ENCODE data around the gene ID1.
"Not testable (repeated sequence)": the region's sequence is repeated elsewhere in the genome, so short reads cannot be mapped to it uniquely, and the experiment has no call there.

The ID1 gene

DNA sequence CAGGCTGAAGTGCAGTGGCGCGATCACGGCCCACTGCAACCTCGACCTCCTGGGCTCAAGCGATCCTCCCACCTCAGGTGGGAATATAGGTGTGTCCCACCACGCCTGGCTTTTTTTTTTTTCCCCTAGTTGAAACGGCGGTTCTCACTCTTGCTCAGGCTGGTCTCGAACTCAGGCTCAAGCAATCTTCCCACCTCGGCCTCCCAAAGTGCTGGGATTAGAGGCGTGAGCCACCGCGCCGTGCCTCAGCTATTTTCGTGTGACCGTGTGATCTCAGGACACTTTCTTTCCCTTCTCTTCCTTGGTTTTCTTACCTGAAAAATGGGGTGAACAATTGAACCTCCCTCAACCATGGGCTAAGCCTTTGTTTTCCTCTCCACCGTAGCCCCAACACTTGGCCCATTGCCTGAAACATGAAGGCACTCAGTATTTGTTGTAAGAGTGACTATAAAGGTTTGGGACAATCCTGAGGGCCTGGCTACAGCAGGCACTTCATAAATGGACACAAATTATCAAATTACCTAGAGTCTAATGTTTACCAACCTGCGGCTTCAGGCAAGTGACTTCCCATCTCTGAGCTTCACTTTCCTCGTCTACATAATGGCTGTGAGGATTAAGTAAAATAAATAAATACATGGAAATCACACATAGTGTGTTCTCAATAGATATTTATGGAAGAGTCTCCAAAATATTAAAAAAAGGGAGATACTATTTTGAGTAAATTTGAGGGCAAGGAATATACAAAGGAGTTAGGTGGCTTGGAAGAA lies 31.4 kb upstream of the ID1 start:
- peak; percentile 97 for DNase-seq

DNA sequence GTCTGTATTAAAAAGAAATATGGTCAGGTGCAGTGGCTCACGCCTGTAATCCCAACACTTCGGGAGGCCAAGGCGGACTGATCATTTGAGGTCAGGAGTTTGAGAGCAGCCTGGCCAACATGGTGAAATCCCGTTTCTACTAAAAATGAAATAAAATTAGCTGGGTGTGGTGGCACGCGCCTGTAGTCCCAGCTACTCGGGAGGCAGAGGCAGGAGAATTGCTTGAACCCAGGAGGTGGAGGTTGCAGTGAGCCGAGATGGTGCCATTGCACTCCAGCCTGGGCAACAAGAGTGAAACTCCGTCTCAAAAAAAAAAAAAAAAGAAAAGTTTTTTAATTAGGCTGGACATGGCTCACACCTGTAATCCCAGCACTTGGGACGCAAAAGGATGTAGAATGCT lies 30.1 kb upstream of the ID1 start:
- not testable (repeated sequence) for DNase-seq

DNA sequence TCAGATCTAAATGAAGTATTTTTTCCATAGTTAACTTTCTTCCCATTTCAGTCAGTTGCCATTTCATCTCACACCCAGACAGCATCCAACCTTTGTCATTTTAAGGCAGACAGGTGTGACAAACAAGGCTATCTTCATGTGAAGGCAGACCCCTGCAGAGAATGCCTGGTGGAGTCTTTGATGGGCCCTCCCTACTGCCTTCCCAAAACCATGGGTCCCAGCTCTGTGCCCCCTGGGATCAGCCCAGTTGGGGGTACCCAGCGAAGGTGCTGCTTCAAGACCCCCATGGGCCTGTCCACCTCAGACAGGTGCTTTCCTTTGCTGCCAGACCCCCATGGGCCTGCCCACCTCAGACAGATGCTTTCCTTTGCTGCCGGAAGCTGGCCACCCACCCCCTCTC lies 28.3 kb upstream of the ID1 start:
- no peak for DNase-seq

DNA sequence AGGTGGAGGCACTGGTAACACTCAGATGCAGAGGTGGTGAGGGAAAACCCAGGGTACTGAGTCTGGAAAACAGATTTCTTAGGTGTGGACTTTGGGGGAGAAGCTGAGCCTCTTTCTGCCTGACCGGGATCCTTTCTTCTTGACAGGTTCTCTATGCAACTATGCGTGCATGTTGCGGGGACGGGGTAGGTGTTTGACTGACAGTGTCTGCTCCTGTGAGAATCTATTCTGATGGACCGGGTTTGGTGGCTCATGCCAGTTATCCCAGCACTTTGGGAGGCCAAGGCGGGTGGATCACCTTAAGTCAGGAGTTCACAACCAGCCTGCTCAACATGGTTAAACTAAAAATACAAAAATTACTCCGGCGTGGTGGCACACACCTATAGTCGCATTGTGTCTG lies 27.9 kb upstream of the ID1 start:
- no peak for DNase-seq

DNA sequence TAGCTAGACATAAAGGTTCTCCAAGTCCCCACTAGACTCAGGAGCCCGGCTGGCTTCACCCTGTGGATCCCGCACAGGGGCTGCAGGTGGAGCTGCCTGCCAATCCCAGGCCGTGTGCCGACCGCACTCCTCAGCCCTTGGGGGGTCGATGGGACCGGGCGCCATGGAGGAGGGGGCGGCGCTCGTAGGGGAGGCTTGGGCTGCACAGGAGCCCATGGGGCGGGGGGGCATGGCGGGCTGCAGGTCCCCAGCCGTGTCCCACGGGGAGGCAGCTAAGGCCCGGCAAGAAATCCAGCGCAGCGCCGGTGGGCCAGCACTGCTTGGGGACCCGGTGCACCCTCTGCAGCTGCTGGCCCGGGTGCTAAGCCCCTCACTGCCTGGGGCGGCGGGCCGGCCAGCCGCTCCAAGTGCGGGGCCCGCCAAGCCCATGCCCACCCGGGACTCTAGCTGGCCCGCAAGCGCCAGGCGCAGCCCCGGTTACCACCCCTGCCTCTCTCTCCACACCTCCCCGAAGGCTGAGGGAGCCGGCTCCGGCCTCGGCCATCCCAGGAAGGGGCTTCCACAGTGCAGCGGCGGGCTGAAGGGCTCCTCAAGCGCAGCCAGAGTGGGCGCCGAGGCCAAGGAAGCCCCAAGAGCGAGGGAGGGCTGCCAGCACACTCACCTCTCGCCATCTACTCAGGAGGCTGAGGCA lies 26.5 kb upstream of the ID1 start:
- DNase-seq: no peak

DNA sequence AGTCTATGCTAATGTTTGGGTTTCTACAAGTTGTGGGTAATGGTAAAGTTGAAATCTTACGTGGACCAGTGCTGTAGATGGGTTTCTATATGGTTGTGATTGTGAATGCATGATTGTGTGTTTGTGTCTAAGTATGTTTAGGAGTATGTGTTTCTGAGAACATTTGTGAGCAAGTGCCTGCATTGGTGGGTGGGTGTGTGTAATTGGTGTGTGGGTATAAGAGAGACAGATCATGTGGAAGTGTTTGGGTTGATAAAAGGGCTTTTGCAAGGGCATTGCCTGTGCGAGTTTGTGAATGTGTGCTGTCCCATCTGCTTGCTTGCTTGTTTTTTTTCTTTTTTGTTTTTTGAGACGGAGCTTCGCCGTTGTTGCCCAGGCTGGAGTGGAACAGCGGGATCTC lies 25.8 kb upstream of the ID1 start:
- DNase-seq: no peak

DNA sequence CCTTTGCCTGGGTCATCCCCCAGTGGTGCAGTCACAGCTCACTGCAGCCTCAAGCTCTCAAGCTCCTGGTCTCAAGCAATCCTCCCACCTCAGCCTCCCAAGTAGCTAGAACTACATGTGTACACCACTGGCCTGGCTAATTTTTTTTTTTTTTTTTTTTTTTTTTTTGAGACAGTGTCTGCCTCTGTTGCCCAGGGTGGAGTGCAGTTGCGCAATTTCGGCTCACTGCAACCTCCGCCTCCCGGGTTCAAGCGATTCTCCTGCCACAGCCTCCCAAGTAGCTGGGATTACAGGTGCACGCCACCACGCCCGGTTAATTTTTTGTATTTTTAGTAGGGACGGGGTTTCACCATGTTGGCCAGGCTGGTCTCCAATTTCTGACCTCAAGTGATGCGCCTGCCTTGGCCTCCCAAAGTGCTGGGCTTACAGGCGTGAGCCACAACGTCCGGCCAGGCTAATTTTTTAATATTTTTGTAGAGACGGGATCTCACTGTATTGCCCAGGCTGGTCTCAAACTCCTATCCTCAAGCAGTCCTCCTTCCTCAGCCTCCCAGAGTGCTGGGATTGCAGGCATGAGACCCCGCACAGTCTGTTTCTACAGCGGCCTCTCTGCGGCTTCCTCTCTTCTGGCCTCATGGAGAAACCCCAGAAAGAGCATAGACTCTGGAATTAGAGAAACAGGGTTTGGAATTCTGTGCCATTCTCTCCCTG lies 25.0 kb upstream of the ID1 start:
- not testable (repeated sequence) for DNase-seq

DNA sequence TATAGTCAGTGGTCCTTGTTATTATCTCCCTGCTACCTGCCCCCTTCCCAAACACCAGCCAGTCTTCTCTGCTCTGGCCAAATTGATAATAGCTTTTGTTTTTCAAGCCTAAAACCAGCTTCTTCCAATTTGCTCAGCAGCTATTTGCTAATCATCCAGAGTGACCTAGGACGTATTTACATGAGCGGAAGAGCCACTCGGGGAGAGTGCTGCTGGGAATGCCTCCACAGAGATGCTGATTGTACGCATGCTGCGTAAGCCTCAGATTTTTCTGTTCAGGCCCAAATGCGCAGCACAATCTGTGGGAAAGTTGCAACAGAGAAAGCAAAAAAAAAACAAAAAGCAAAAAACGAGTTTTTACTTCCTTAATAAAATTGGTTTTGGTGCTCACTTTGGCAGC lies 24.4 kb upstream of the ID1 start:
- DNase-seq: no peak

DNA sequence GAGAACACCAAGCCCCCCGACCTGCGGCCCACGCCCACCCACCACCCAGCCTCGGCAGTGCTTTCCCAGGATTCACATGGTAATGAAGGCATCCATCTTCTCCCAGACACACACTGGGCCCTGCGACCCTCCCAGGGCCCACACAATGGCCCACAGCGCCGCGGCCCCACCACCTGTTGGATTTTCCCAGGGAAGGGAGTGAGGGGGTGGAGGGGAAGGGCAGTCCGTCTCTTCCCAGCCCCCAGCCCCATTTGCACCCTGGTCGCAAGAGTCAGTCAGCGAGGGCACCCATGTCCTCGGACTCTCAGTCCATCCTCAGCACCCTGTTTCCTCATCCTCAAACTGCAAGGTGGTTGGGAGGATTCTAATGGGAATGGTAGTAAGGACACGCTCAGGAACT lies 23.7 kb upstream of the ID1 start:
- no peak for DNase-seq

DNA sequence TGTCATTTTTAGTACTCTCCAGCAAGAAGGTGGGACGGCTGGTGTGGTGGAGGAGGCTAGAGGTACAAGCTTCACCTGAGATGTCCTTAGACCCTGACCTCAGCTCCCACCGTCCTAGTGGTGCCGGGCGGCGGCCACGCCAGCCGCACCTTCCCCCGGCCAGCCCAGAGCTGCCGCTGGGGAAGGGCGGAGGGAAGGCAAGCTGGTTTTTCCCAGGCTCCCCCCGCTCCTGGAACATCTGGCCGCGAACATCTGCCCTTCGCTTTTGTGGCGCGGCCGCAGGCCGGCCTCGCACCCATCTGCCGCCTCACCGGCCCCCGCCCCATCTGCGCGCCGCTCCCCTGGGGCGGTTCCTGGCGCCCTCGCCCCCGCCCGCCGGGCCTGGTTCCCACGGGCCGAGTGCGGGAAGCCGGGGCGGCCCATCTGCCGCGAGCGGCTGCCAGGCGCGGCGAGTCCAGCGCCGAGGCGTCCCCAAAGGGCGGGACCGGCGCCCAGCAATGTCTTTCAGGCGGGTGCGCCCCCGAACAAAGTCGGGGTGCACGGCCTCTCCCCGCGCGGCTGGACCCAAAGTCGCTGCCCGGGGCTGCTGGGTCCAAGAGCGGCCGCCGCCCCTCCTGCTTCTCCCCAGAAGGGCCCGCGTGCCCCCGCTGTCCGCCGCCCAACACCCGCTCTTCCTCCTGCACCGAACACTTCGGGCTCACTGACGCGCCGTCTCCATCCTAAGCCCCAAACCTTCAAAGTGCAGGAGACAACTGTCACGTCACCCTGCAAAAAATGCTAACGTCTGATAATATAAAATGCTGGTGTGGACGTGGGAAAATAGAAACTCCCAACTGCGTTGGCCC lies 17.3 kb upstream of the ID1 start:
- DNase-seq: no peak

DNA sequence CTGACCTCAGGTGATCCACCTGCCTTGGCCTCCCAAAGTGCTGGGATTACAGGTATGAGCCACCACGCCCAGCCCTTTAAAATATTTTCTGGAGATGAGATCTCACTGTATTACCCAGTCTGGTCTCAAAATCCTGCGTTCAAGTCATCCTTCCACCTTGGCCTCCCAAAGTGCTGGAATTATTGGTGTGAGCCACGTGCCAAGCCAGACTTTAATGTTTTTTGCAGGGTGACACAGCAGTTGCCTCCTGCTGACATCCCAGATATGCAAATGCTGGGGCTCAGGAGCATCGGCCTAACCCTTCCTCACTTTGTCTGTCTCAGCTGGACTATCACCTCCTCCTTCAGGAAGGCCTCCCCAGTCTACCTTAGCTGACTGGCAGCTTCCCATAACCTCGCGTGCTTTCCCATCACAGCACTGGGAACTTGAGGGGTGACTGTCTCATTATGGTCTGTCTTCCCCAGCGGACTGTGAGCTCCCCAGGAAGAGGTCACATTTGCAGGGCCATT lies 14.3 kb upstream of the ID1 start:
- DNase-seq: no peak

DNA sequence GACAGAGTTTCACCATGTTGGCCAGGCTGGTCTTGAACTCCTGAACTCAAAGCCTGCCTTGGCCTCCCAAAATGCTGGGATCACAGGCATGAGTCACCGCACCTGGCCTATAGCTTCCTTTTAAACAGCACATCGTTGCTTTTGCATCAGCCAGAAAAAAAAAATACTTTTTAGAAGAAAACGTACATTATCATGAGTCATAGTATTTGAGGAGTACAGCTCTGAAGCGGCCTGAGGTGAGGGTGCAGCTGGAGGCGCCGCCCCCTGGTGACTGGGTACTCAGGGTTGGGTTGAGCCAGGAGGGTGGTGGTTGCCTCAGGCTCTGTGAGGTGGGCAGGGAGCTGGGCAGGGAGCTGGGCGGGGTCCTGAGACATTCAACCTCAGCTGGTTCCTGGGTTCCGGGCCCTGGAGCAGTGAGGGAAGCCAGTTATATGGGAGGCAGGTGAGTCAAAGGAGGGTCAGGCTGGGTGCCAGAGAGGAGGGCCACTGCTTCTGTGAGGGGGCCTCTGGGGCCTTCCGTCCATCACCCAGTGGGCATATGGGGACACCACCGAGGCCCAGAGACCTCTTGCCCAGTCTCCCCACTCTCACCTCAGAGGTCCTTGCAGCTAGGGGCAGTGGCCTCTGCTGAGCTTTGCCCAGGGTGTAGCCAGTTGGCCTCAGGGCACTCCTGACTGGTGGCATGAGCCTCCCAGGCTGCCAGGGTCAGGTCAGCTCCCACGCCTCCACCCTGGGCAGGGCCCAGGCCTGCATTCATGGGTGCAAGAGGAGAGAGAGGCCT lies 11.7 kb upstream of the ID1 start:
- peak; percentile 28 for DNase-seq

DNA sequence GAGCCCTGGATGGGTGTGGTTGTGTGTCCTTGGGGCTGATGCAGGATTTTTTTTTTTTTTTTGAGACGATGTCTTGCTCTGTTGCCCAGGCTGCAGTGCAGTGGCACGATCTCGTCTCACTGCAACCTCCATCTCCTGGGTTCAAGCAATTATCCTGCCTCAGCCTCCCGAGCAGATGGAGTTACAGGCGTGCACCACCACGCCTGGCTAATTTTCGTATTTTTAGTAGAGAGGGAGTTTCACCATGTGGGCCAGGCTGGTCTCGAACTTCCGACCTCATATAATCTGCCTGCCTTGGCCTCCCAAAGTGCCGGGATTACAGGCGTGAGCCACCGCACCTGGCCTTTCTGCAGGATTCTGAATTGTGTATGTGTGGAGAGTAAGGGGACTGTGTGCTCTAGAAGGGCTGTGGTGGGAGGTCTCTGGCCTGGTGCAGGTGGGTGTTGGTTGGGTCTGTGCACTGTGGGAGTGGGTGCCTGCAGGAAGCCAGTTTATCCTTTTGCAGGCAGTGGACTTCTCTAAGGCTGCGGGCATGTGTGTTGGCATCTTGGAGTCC lies 11.0 kb upstream of the ID1 start:
- DNase-seq: no peak

DNA sequence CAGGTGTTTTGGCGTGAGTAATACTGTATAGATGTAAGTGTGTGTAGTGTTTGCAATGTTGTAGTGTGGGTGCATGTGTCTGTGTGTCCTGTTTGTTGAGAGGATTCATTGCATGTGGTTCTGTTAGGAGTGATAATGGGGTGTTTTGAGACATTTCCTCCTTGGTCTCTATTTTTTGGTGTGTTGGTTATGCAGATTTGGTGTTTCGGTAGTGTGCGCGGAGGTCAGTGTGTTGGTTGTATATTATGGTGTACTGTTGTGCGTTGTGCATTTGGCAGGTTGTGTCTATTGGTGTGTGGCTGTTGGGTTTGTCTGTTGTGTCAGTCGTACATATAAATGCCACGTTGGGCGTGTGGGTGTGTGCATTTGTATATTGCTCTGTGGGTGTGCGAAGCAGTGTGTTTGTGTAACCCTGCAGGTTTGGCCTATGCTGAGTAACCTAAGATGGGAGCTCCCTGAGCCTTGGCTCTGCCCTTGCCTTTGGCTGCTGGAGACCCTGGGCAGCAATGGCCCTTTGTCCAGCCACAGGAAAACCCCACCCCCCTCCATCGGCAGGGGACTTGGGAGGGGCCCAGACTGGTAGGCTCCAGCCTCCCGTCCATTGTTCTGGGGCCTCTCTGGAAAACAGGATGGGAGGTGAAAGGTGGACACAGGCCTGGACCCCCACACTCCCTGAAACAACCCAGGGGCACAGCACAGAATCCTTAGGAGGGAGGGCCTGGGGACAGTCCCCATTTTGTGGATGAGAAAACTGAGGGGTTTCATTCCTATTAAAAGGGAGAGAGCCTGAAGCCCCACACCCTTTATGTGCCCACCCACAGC lies 10.3 kb upstream of the ID1 start:
- no peak for DNase-seq

DNA sequence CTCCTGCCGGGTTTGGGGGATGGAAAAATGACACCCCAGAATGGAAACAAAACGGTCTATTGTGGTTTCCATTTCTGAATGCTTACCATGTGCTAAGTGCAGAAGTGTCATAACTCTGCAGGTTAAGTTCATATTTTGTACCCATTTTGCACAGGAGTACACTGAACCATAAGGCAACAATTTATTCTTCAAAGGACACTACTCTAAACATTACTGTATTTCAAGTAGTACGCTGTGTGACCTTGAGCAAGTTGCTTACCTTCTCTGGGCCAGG lies 9.8 kb upstream of the ID1 start:
- no peak for DNase-seq

DNA sequence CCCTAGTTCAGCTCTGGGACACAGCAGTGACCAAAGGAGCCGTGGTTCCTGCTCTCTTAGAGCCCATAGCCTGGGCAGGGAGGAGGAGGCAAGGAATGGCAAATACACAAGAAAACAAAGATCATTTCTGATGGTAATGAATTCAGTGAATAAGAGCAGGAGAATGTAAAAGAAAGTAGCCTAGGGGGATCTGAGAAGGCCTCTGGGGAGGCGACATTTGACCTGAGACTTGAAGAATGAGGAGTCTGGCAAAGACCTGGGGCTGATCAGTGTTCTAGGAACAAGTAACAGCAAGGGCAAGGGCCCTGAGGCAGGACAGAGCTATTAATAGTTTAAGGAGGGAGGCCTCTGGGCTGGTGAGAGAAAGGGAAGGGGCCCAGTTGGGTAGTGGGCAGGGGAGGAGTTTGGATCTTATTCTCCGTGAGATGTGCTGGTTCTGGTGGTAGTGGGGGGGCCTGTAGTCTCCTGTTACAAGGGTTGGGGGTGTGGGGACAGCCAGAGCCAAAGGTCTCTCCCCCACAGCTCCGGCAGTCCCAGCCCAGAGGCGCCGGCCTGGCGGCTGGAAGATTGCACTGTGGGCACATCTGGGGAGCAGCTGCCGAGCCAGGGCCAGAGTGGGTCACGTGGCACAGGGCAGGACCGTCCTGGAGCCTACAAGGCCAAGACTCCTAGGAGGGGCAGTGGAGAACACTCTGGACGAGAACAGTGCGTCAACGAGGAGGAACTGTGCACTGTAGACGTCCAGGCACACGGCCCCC lies 9.3 kb upstream of the ID1 start:
- peak; percentile 34 for DNase-seq

DNA sequence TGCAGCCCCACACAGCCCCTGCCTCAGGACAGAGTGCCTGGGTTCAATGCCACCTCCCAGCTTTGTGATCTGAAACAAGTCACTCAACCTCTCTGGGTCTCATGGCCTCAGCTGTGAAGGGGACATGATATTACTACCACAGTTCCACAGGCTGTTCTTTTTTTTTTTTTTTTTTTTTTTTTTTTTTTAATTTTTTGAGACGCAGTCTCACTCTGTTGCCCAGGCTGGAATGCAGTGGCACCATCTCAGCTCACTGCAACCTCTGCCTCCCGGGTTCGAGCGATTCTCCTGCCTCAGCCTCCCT lies 8.7 kb upstream of the ID1 start:
- not testable (repeated sequence) for DNase-seq

DNA sequence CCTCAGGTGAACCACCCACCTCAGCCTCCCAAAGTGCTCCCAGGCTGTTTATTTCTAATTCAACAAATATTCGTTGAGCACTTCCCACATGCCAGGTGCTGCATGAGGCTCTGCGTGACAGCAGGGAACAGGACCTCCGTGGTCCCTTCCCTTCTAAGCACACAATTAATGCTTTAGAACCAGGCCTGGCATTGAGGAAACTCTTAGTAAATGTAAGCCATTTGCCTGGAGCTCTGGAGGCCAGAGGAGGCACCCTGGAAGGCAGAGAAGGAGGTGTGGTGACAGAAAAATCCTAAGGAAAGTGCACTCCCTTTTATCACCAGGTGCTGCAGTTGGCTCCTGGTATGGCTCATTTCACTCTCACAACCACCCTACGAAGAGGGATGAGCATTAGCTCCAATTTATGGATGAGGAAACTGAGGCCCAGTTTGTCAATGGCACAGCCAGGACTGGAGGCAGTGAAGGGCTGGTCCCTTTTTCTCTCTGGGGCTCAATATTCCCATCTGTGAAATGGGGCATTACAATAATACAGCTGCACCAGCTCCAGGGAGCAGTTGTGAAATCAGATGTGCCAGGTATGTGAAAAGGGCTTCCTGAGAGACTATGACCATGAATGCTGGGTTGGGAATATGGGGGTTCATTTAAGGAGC lies 8.1 kb upstream of the ID1 start:
- peak; percentile 27 for DNase-seq

DNA sequence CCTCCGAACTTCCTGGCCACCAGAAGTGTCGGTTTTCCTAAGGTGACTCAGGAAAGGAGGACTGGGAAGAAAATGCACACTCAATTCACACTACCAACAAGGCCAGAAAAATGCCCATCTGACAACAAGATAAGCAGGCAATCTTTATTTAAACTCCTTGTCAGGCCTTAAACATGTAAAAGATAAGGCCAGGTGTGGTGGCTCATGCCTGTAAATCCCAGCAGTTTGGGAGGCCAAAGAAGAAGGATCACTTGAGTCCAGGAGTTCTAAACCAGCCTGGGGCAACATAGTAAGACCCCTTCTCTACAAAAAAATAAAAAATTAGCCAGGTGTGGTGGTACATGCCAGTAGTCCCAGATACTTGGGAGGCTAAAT lies 7.6 kb upstream of the ID1 start:
- DNase-seq: no peak

DNA sequence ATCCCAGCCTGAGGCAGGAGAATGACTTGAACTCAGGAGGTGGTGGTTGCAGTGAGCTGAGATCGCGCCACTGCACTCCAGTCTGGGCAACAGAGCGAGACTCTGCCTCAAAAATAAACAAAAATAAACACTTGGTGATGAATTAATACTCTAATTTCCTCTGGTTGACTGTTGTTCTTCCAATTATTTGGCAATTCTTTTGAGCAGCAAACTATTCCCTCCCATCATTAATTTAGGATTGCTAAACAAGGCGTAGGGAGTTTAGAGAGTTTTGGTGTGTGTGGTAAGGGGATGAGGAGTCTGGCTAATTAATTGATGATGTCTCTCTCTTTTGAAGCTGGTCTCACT lies 2.7 kb upstream of the ID1 start:
- peak; percentile 23 for DNase-seq
